ENCODE measurements around the gene B9D1. TPM values are rescaled to one million over a fixed set of nuclear protein-coding genes. Genes with fewer than 3 reads are reported as not detected.
"Not testable (repeated sequence)": the region's sequence is repeated elsewhere in the genome, so short reads cannot be mapped to it uniquely, and the experiment has no call there.

B9D1 gene
- total and polyA plus RNA-seq, 2 of the 13 experiments (the other 11 are each of a cell fraction or from before 2014, with no cell fraction given): 27.7 to 31.1 TPM

GRCh38 chr17:19354748-19355147, 7.8 kb downstream of the B9D1 start:
- POLR2A ChIA-PET: interaction anchor here (0.8 to 1.8 kb wide), 3 partner anchors 9 to 23 kb away, joined by 3 to 5 read pairs (median 4); partner anchors contain the start of gene MAPK7
- no peak for ATAC-seq
- 94% methylated on average over 6 of the region's 6 CpGs for WGBS (ENCODE audit: low lambda C conversion rate)
- Histone ChIP-seq H3K27me3 (ENCODE audit: control insufficient read depth in 1 of 2, insufficient read depth in 2 of 2, low read length in 2 of 2) (no peaks in the 10 kb centered on the region), H3K9ac (ENCODE audit: insufficient read depth, low read depth, low read length) (no peak overlapping the region), H3K79me2 (ENCODE audit: insufficient read depth, low read length) (no peaks in the 10 kb centered on the region), H3K4me2 (ENCODE audit: low read depth, low read length) (no peak overlapping the region), H3K9me3 (ENCODE audit: low read length) (no peaks in the 10 kb centered on the region), H3K4me3 (replicated peaks in 1 of 3; ENCODE audit: insufficient read depth in 1 of 3, low read depth in 2 of 3, low read length in 3 of 3) (no peak overlapping the region), H2AFZ (ENCODE audit: low read length) (no peak overlapping the region), H4K20me1 (ENCODE audit: insufficient read depth, low read length) (no peaks in the 10 kb centered on the region), H3K27ac (ENCODE audit: extremely low read length, insufficient read depth, low read length) (no peak overlapping the region), H3K36me3 (replicated peaks in 1 of 2; ENCODE audit: control insufficient read depth in 1 of 2, insufficient read depth in 2 of 2, low read length in 2 of 2) (peaks cover 9 to 16% of the 10 kb centered on the region in 2 experiments; a peak in 4 of 5 replicates), H3K4me1 (ENCODE audit: insufficient read depth, low read length) (no peaks in the 10 kb centered on the region)
- no TSS peak for BruUV-seq (replicated peaks)
- in situ Hi-C loops (cut with HindIII; ENCODE audit: extremely low pct_ligation_motif_present, low pct_unique_long_range_greater_than_20kb): no loop called here
- intact Hi-C loops (cut with micrococcal nuclease; ENCODE audit: unreplicated experiment): no loop called here
- CTCF ChIA-PET (ENCODE audit: low intra/inter-chr PET ratio, low total read pairs): no interaction called here
- no peak for DNase-seq (ENCODE audit: low spot score)
- TF ChIP-seq JUNB (CRISPR knock-in tag; IDR thresholded peaks at IDR 0.05; ENCODE audit: borderline replicate concordance) (no peak), ZNF563 (CRISPR knock-in tag; IDR thresholded peaks at IDR 0.05) (no peak), SRF (IDR thresholded peaks at IDR 0.05; ENCODE audit: low read depth, low read length) (no peak), ATM (IDR thresholded peaks at IDR 0.05; ENCODE audit: borderline replicate concordance) (no peak), ZNF569 (CRISPR knock-in tag; IDR thresholded peaks at IDR 0.05; ENCODE audit: borderline replicate concordance) (no peak), WIZ (CRISPR knock-in tag; IDR thresholded peaks at IDR 0.05) (no peak), FOSL1 (CRISPR knock-in tag; IDR thresholded peaks at IDR 0.05; ENCODE audit: borderline replicate concordance) (no peak), LCORL (IDR thresholded peaks at IDR 0.05) (no peak), LCORL (CRISPR knock-in tag; IDR thresholded peaks at IDR 0.05) (no peak), MYC (CRISPR knock-in tag; IDR thresholded peaks at IDR 0.05; ENCODE audit: borderline replicate concordance) (no peak)
- TF ChIP-seq, protein P1, sequence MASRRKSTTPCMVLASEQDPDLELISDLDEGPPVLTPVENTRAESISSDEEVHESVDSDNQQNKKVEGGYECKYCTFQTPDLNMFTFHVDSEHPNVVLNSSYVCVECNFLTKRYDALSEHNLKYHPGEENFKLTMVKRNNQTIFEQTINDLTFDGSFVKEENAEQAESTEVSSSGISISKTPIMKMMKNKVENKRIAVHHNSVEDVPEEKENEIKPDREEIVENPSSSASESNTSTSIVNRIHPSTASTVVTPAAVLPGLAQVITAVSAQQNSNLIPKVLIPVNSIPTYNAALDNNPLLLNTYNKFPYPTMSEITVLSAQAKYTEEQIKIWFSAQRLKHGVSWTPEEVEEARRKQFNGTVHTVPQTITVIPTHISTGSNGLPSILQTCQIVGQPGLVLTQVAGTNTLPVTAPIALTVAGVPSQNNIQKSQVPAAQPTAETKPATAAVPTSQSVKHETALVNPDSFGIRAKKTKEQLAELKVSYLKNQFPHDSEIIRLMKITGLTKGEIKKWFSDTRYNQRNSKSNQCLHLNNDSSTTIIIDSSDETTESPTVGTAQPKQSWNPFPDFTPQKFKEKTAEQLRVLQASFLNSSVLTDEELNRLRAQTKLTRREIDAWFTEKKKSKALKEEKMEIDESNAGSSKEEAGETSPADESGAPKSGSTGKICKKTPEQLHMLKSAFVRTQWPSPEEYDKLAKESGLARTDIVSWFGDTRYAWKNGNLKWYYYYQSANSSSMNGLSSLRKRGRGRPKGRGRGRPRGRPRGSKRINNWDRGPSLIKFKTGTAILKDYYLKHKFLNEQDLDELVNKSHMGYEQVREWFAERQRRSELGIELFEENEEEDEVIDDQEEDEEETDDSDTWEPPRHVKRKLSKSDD (CRISPR knock-in tag; IDR thresholded peaks at IDR 0.05; ENCODE audit: low read depth): no peak
- no peak for FAIRE-seq

- H4K20me1 ChIP-seq (ENCODE audit: insufficient read depth, low read length); in situ Hi-C loops (cut with HindIII; ENCODE audit: extremely low pct_ligation_motif_present, low pct_unique_long_range_greater_than_20kb): not testable (repeated sequence)
- POLR2A ChIA-PET: interaction anchor here (1.0 to 1.8 kb wide), 2 partner anchors 9 to 15 kb away, joined by 3 to 5 read pairs; partner anchors contain the start of gene B9D1
These were observed 9.1 kb downstream of the B9D1 start for GRCh38 chr17:19353401-19353800.

More at GRCh38 chr17:19353401-19353800, 9.1 kb downstream of the B9D1 start:
- BruUV-seq (replicated peaks); H3K9me3 ChIP-seq (ENCODE audit: low read length); DNase-seq (ENCODE audit: low spot score); H3K4me1 ChIP-seq (ENCODE audit: insufficient read depth, low read length); H3K9ac ChIP-seq (ENCODE audit: insufficient read depth, low read depth, low read length); H3K4me2 ChIP-seq (ENCODE audit: low read depth, low read length); FAIRE-seq; CTCF ChIA-PET (ENCODE audit: low intra/inter-chr PET ratio, low total read pairs); ATAC-seq; H3K4me3 ChIP-seq (replicated peaks in 1 of 3; ENCODE audit: insufficient read depth in 1 of 3, low read depth in 2 of 3, low read length in 3 of 3); H3K79me2 ChIP-seq (ENCODE audit: insufficient read depth, low read length); H3K27ac ChIP-seq (ENCODE audit: extremely low read length, insufficient read depth, low read length); H2AFZ ChIP-seq (ENCODE audit: low read length); H3K27me3 ChIP-seq (ENCODE audit: control insufficient read depth in 1 of 2, insufficient read depth in 2 of 2, low read length in 2 of 2); intact Hi-C loops (cut with micrococcal nuclease; ENCODE audit: unreplicated experiment): not testable (repeated sequence)
- H3K36me3 ChIP-seq (replicated peaks in 1 of 2; ENCODE audit: control insufficient read depth in 1 of 2, insufficient read depth in 2 of 2, low read length in 2 of 2): peaks cover 8 to 11% of the 10 kb centered on the region in 2 experiments
- 97% methylated on average over 11 of the region's 11 CpGs for whole genome bisulfite sequencing (ENCODE audit: low lambda C conversion rate)
